Activated CD4-positive, alpha-beta T cell treated with anti-CD3 and anti-CD28 coated beads, Interleukin-10, Interleukin-2, amounts not matched to agents 100 ng/mL and 50 ng/mL, durations not matched to agents 16 hours and 8 hours (primary cell): Measurements from ENCODE around the gene SNX32.
A peak's percentile ranks its signal among the peaks of the same experiment; 100 is the strongest.
"Not testable (repeated sequence)": the region's sequence is repeated elsewhere in the genome, so short reads cannot be mapped to it uniquely, and the experiment has no call there.

ENCODE experiments used
- DNase-seq: peaks from one replicate; pipeline ENCODE4 v3.0.0-alpha.2; 2020

The SNX32 gene

GRCh38 chr11:65829459-65829858 lies 4.3 kb upstream of the SNX32 start:
- no peak for DNase-seq

- DNase-seq, result not testable (repeated sequence)
Observed at GRCh38 chr11:65832231-65832630, 1.5 kb upstream of the SNX32 start.

GRCh38 chr11:65834202-65834601 lies 439 bp downstream of the SNX32 start:
- DNase-seq, result no peak

GRCh38 chr11:65842144-65842543 lies 8.4 kb downstream of the SNX32 start:
- no peak for DNase-seq

GRCh38 chr11:65843811-65844210 lies 10.0 kb downstream of the SNX32 start:
- DNase-seq, result no peak

GRCh38 chr11:65844231-65844872 lies 10.6 kb downstream of the SNX32 start:
- no peak for DNase-seq

GRCh38 chr11:65847746-65848145 lies 14.0 kb downstream of the SNX32 start:
- DNase-seq, result no peak

GRCh38 chr11:65848693-65849092 lies 14.9 kb downstream of the SNX32 start:
- not testable (repeated sequence) for DNase-seq

GRCh38 chr11:65849366-65849765 lies 15.6 kb downstream of the SNX32 start:
- no peak for DNase-seq

- no peak for DNase-seq
Observed at GRCh38 chr11:65849771-65850216, 16.0 kb downstream of the SNX32 start.

- DNase-seq, result no peak
Observed at GRCh38 chr11:65850217-65851082, 16.7 kb downstream of the SNX32 start.

- DNase-seq, result peak; percentile 59
Observed at GRCh38 chr11:65851083-65851579, 17.4 kb downstream of the SNX32 start.

- no peak for DNase-seq
Observed at GRCh38 chr11:65851811-65852507, 18.2 kb downstream of the SNX32 start.

GRCh38 chr11:65852508-65853245 lies 18.9 kb downstream of the SNX32 start:
- DNase-seq, result no peak

GRCh38 chr11:65853246-65853979 lies 19.6 kb downstream of the SNX32 start:
- DNase-seq, result no peak

- DNase-seq, result no peak
Observed at GRCh38 chr11:65854161-65854592, 20.4 kb downstream of the SNX32 start.

- DNase-seq, result no peak
Observed at GRCh38 chr11:65854852-65855837, 21.4 kb downstream of the SNX32 start.

GRCh38 chr11:65855927-65856363 lies 22.2 kb downstream of the SNX32 start:
- no peak for DNase-seq

GRCh38 chr11:65856689-65857499 lies 23.1 kb downstream of the SNX32 start:
- DNase-seq, result peak; percentile 88

GRCh38 chr11:65857500-65857852 lies 23.7 kb downstream of the SNX32 start:
- DNase-seq, result no peak
